Chondrocyte (in vitro differentiated cells): ENCODE results near the gene KIAA1217. TPM values are rescaled to one million over a fixed set of nuclear protein-coding genes. Genes with fewer than 3 reads are reported as not detected.

Experiments
- DNase-seq: peaks from one replicate; pipeline ENCODE4 v3.0.0; 2021; ENCODE audit warnings: mixed read lengths, low spot score
- H3K27ac Mint-ChIP-seq: one replicate; pipeline ENCODE4 v1.8.0; 2021; ENCODE audit warnings: mild to moderate bottlenecking, moderate library complexity, mixed read lengths; ENCODE audit not compliant: unreplicated experiment
- H3K27me3 Mint-ChIP-seq: 2 replicates; pipeline ENCODE4 v1.8.0; 2021; ENCODE audit warnings: low read depth, mixed read lengths
- H3K36me3 Mint-ChIP-seq: 2 replicates; pipeline ENCODE4 v1.8.0; 2021; ENCODE audit warnings: low read depth, mixed read lengths
- H3K4me1 Mint-ChIP-seq: 2 replicates; pipeline ENCODE4 v1.8.0; 2021; ENCODE audit warnings: low read depth, mild to moderate bottlenecking, mixed read lengths
- H3K4me3 Mint-ChIP-seq: one replicate; pipeline ENCODE4 v1.8.0; 2021; ENCODE audit warnings: mild to moderate bottlenecking, moderate library complexity, mixed read lengths; ENCODE audit not compliant: unreplicated experiment
- H3K9me3 Mint-ChIP-seq: 2 replicates; pipeline ENCODE4 v1.8.0; 2021; ENCODE audit warnings: low read depth, mixed read lengths
- total RNA-seq: library from RNA; stranded (reverse); gene quantifications from 3 replicates; pipeline ENCODE4 v1.2.1, GENCODE V29; 2021
- TF ChIP-seq, protein P1 (sequence below): fragments of 200-600 bp; sonication (generic); IDR thresholded peaks from 2 replicates; pipeline ENCODE4 v1.5.0; 2021; ENCODE audit warnings: antibody characterized with exemption, mild to moderate bottlenecking, moderate library complexity

The KIAA1217 gene
- total RNA-seq, 1 donor from 2014 or later = 13.2 TPM

DNA sequence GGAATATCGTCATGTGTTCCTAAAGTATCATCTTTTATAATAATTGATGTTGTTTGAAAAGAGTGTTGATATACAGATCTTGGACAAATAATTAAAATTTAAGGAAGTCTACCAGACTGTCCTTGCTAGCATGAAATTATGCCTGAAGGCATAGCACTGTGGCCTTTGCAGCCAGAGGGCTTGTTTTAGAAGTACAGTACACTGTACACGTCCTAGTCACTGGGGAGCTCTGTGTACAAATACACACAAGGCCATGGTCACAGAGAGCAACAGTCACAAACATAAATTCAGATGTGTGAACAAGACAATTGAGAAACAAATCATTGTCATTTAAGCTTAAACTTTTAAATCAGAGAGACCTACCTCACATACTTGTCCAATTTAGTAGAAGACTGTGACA is 133.0 kb downstream of the KIAA1217 start:
- Mint-ChIP-seq H3K9me3 (no peaks in the 10 kb centered on the region), H3K4me3 (no peak overlapping the region), H3K36me3 (no peaks in the 10 kb centered on the region), H3K27ac (no peak overlapping the region), H3K27me3 (no peaks in the 10 kb centered on the region), H3K4me1 (peaks cover 28% of the 10 kb centered on the region)
- TF ChIP-seq, protein P1, sequence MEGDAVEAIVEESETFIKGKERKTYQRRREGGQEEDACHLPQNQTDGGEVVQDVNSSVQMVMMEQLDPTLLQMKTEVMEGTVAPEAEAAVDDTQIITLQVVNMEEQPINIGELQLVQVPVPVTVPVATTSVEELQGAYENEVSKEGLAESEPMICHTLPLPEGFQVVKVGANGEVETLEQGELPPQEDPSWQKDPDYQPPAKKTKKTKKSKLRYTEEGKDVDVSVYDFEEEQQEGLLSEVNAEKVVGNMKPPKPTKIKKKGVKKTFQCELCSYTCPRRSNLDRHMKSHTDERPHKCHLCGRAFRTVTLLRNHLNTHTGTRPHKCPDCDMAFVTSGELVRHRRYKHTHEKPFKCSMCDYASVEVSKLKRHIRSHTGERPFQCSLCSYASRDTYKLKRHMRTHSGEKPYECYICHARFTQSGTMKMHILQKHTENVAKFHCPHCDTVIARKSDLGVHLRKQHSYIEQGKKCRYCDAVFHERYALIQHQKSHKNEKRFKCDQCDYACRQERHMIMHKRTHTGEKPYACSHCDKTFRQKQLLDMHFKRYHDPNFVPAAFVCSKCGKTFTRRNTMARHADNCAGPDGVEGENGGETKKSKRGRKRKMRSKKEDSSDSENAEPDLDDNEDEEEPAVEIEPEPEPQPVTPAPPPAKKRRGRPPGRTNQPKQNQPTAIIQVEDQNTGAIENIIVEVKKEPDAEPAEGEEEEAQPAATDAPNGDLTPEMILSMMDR = no peak
- no peak for DNase-seq

DNA sequence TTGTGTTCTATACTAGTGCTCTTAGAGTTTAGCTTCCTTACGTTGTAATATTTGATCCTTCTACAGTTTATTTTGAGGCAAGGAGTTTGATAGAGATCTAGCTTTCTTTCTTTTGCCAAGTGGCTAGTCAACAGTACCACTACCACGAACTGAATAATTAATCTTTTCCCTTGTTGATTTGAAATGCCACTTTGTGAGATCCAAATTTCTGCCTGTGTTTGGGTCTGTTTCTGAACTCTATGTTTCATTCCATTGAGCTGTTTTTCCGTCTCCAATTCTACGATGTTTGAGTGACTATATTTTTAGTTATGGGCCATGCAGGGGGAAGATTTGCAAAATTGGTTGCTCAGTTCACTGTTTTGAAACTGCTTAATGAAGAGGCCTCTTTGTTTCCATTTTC is 134.7 kb downstream of the KIAA1217 start:
- Mint-ChIP-seq H3K4me3 (no peak overlapping the region), H3K9me3 (no peaks in the 10 kb centered on the region), H3K27me3 (no peaks in the 10 kb centered on the region), H3K4me1 (peaks cover 35% of the 10 kb centered on the region), H3K27ac (peak overlapping the region; percentile 73), H3K36me3 (no peaks in the 10 kb centered on the region)
- TF ChIP-seq, protein P1 = no peak
- DNase-seq = no peak

DNA sequence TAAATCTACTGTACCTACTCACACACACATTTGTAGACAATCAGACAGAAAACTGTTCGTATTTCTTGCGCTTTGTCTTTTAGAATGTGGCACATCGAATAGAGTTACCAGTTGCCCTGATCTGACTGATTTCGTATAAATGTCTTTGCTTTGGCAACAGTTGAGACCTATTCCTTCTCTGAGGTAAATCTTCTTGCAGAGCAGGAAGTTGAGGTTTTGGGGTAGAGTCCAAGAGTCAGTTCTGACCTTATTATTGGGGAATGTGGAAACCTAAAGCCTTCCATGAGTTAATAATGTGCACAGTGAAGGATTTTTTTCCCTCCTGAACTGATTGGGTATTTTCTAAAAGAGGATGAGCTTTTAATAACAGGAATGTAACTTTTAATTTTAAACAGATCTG is 135.3 kb downstream of the KIAA1217 start:
- Mint-ChIP-seq H3K27ac (peak overlapping the region; percentile 59), H3K36me3 (no peaks in the 10 kb centered on the region), H3K4me1 (peaks cover 38% of the 10 kb centered on the region), H3K27me3 (no peaks in the 10 kb centered on the region), H3K4me3 (no peak overlapping the region), H3K9me3 (no peaks in the 10 kb centered on the region)
- TF ChIP-seq, protein P1 = no peak
- no peak for DNase-seq

DNA sequence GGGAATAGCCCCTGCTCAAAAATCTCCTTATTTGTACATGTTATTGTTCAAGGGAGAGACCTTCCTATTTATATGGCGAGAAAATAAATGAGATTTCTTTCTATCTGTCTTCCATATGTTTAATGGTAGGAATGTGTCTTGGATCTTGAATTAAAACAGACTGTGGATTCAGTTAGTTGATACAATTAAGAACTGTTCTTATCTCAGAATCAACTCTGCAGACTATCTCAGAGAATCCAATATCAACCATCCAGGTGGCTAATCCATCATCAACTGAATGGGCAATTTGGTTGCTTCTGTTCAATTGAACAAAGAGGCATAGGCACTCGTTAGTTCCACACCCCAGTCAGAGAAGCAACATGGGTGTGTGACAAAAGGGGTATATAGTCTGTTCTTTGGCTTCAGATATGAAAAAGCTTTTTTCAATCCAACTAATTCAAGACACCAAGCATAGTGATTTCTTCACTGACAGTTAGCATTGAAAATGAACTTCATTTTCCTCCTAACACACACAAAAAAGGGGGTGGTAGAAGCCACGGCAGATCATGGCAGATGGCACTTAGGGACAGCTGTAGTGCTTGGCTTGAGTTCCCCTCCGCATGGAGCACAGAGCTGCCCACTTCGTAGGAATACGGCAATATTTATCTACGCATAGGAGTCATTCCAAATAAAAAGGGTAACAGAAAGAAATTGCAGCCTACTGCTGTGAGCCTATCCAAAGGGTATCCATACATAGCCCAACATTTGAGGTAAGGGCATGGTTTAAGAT is 135.9 kb downstream of the KIAA1217 start:
- Mint-ChIP-seq H3K36me3 (no peaks in the 10 kb centered on the region), H3K9me3 (no peaks in the 10 kb centered on the region), H3K4me1 (peaks cover 44% of the 10 kb centered on the region), H3K27ac (peak overlapping the region; percentile 59), H3K27me3 (peaks cover 2% of the 10 kb centered on the region), H3K4me3 (no peak overlapping the region)
- TF ChIP-seq, protein P1 = no peak
- DNase-seq = no peak

DNA sequence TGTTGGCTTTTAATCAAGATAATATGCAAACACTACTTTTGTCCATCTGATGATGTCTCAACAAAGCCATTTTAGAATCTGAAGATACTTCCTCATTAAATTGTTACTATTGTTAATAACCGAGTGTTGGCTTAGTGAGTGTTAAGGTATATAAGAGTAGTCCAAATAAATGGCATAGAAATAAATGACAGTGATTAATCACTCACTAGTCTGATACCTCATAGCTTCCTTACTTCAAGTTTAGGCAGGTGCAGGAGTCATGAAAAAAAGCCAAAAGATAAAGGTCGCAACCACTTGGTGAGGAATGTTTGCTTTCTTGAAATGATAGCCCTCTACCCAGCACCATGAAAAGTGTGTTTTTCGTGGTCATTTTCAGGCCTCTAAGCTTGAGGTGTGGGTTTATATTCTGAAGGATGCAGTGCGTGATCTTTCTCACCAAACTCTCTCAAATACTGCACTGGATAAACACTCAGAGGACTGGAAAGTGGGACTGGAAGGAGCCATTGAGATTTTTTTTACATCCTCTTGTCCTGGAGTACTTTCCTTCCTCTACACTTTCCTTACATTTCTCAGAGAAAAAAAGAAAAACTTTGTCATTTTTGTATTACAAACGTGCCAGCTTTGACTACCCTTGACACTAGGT is 138.1 kb downstream of the KIAA1217 start:
- no peaks in the 10 kb centered on the region for H3K36me3 Mint-ChIP-seq
- peaks cover 2% of the 10 kb centered on the region for H3K27me3 Mint-ChIP-seq
- no peaks in the 10 kb centered on the region for H3K9me3 Mint-ChIP-seq
- TF ChIP-seq, protein P1 = no peak
- DNase-seq = no peak
- peaks cover 46% of the 10 kb centered on the region for H3K4me1 Mint-ChIP-seq
- no peak overlapping the region for H3K27ac Mint-ChIP-seq
- H3K4me3 Mint-ChIP-seq = no peak overlapping the region
